Kidney (tissue), 14 donors: ENCODE results near the gene TMEM178B. TPM values are rescaled to one million over a fixed set of nuclear protein-coding genes. Genes with fewer than 3 reads are reported as not detected.

Source experiments
- DNase-seq, 5 donors: peaks; one replicate each; pipeline ENCODE4 v3.0.0-alpha.2; 2013 to 2020
- FAIRE-seq: peaks from 2 replicates; lab custom pipeline; 2012; peaks lifted over from hg19 to GRCh38; lab: Jason Lieb, UNC
- H3K27ac ChIP-seq, 2 donors: one replicate each; pipeline ENCODE4 v1.7.0; 2013; ENCODE audit warnings: low read depth in 2 of 2, low read length in 2 of 2, inconsistent platforms in 1 of 2
- H3K27me3 ChIP-seq: one replicate; pipeline ENCODE4 v1.7.1; 2013; ENCODE audit warnings: low read length, inconsistent platforms; ENCODE audit not compliant: control insufficient read depth, insufficient read depth
- H3K36me3 ChIP-seq, 3 donors: one replicate each; pipeline versions ENCODE4 v1.7.0 to v1.7.1; 2013; ENCODE audit warnings: low read length in 3 of 3, control low read depth in 1 of 3, inconsistent platforms in 1 of 3; ENCODE audit not compliant: insufficient read depth in 3 of 3, control insufficient read depth in 2 of 3
- H3K4me1 ChIP-seq, 3 donors: one replicate each; pipeline versions ENCODE4 v1.7.0 to v1.7.1; 2013; ENCODE audit warnings: low read length in 3 of 3, inconsistent platforms in 1 of 3, low read depth in 1 of 3; ENCODE audit not compliant: control insufficient read depth in 2 of 3, insufficient read depth in 2 of 3
- H3K4me3 ChIP-seq, 3 donors: one replicate each; pipeline versions ENCODE4 v1.7.0 to v1.8.1; 2013; ENCODE audit warnings: low read length in 3 of 3, control low read depth in 1 of 3, inconsistent platforms in 1 of 3
- H3K9ac ChIP-seq, 3 donors: one replicate each; pipeline versions ENCODE4 v1.7.0 to v1.7.1; 2013; ENCODE audit warnings: low read length in 3 of 3, control low read depth in 1 of 3, inconsistent platforms in 1 of 3
- H3K9me3 ChIP-seq, 3 donors: one replicate each; pipeline versions ENCODE4 v1.7.0 to v1.7.1; 2013; ENCODE audit warnings: low read length in 3 of 3, control low read depth in 1 of 3, inconsistent platforms in 1 of 3; ENCODE audit not compliant: control insufficient read depth in 2 of 3, insufficient read depth in 1 of 3
- CTCF ChIP-seq: IDR thresholded peaks from 3 replicates; pipeline ENCODE4 v1.5.1; 2012; ENCODE audit warnings: mild to moderate bottlenecking, moderate library complexity, borderline replicate concordance; ENCODE audit not compliant: insufficient read depth; ENCODE audit errors: extremely low read depth
- intact Hi-C: fragments of 100-400 bp; cut with DNase I; formaldehyde crosslinking; loops from one replicate; pipeline ENCODE4 v1.11.1; 2022
- polyA plus RNA-seq: library from polyadenylated mRNA; stranded (reverse); fragments of 350-450 nt; fragmentation: Illumina TruSeq; extraction: RNeasy Lipid Tissue Mini Kit (QIAGEN cat#74804); gene quantifications from one replicate; pipeline ENCODE4 v1.2.3, GENCODE V29; 2014; ENCODE audit warnings: low read depth, low replicate concordance; ENCODE audit not compliant: insufficient read depth
- total RNA-seq: library from RNA; stranded (reverse); fragmentation: NEBNext Ultra II Directional; extraction: Animal tissue kit (Norgen Biotek cat#: 25700); gene quantifications from one replicate; pipeline ENCODE4 v1.2.1, GENCODE V29; 2021
- donor health status: control.
- donor health status: control.
- donor health status: control.
- donor health status: control.
- donor health status: control.
- donor health status: DM: yes; HTN: yes; CAD: no.
- donor health status: Normal renal cell carcinoma (clear cell type).

The TMEM178B gene
- total and polyA plus RNA-seq, 2 donors from 2014 or later, result 0.58 to 20.0 TPM

GRCh38 chr7:141147482-141147881, 73.6 kb downstream of the TMEM178B start:
- intact Hi-C loops, result no loop called here
- Histone ChIP-seq H3K4me3 (no peak overlapping the region), H3K36me3 (no peaks in the 10 kb centered on the region), H3K9me3 (no peaks in the 10 kb centered on the region), H3K4me1 (no peaks in the 10 kb centered on the region), H3K9ac (no peak overlapping the region), H3K27ac (no peak overlapping the region), H3K27me3 (no peaks in the 10 kb centered on the region)
- DNase-seq, result no peak
- no peak for FAIRE-seq
- TF ChIP-seq CTCF, result no peak

- H3K4me1 ChIP-seq, result no peaks in the 10 kb centered on the region
- TF ChIP-seq CTCF, result no peak
- H3K9ac ChIP-seq, result no peak overlapping the region
- H3K27ac ChIP-seq, result no peak overlapping the region
- DNase-seq (no peak), FAIRE-seq (no peak)
- no peak overlapping the region for H3K4me3 ChIP-seq
- no peaks in the 10 kb centered on the region for H3K36me3 ChIP-seq
- intact Hi-C loops, result no loop called here
- no peaks in the 10 kb centered on the region for H3K27me3 ChIP-seq
- no peaks in the 10 kb centered on the region for H3K9me3 ChIP-seq
These were observed 76.6 kb downstream of the TMEM178B start for GRCh38 chr7:141150465-141150864.

GRCh38 chr7:141151746-141152145, 77.9 kb downstream of the TMEM178B start:
- Histone ChIP-seq H3K4me1 (no peaks in the 10 kb centered on the region), H3K4me3 (no peak overlapping the region), H3K9me3 (no peaks in the 10 kb centered on the region), H3K9ac (no peak overlapping the region), H3K36me3 (no peaks in the 10 kb centered on the region), H3K27me3 (no peaks in the 10 kb centered on the region), H3K27ac (no peak overlapping the region)
- FAIRE-seq (no peak), DNase-seq (no peak)
- TF ChIP-seq CTCF, result no peak
- intact Hi-C loops, result no loop called here

- Histone ChIP-seq H3K27ac (no peak overlapping the region), H3K4me1 (no peaks in the 10 kb centered on the region), H3K9ac (no peak overlapping the region), H3K4me3 (no peak overlapping the region), H3K36me3 (no peaks in the 10 kb centered on the region), H3K9me3 (no peaks in the 10 kb centered on the region), H3K27me3 (no peaks in the 10 kb centered on the region)
- FAIRE-seq, result no peak
- no peak for DNase-seq
- intact Hi-C loops, result no loop called here
- TF ChIP-seq CTCF, result no peak
These were observed 79.4 kb downstream of the TMEM178B start for GRCh38 chr7:141153231-141153630.
